OCI-LY3 (cell line): ENCODE data around the gene HAX1.
"Not testable (repeated sequence)": the region's sequence is repeated elsewhere in the genome, so short reads cannot be mapped to it uniquely, and the experiment has no call there.

Experiments used
- H2AFZ ChIP-seq: fragments of 200-600, 300-600 bp; shearing (Covaris generic); 2 replicates; pipeline ENCODE4 v1.6.0; 2014; ENCODE audit warnings: antibody characterized with exemption, low read depth, low read length
- H3K27ac ChIP-seq: fragments of 200-600, 300-600 bp; sonication (generic); 2 replicates; pipeline ENCODE4 v1.5.1; 2014; ENCODE audit warnings: mild to moderate bottlenecking, low read length, moderate library complexity, mixed read lengths
- H3K27me3 ChIP-seq: fragments of 200-600, 300-600 bp; sonication (generic); 2 replicates; pipeline ENCODE4 v1.6.1; 2014; ENCODE audit warnings: low read depth, low read length, mixed read lengths
- H3K36me3 ChIP-seq: fragments of 200-600, 300-600 bp; sonication (generic); replicated peaks from 2 replicates; pipeline ENCODE3; 2014; ENCODE audit warnings: low read depth, low read length, mixed read lengths
- H3K4me1 ChIP-seq: fragments of 300-600, 200-600 bp; sonication (generic); 2 replicates; pipeline ENCODE4 v1.6.1; 2014; ENCODE audit warnings: low read length, mixed read lengths
- H3K4me2 ChIP-seq: fragments of 200-600, 300-600 bp; sonication (generic); 2 replicates; pipeline ENCODE4 v1.6.1; 2014; ENCODE audit warnings: low read length, mixed read lengths
- H3K4me3 ChIP-seq: fragments of 300-600, 200-600 bp; sonication (generic); 2 replicates; pipeline ENCODE4 v1.5.1; 2014; ENCODE audit warnings: antibody characterized with exemption, mild to moderate bottlenecking, low read length, moderate library complexity
- H3K79me2 ChIP-seq: fragments of 300-600, 200-600 bp; shearing (Covaris generic); 2 replicates; pipeline ENCODE4 v1.6.1; 2014; ENCODE audit warnings: mild to moderate bottlenecking, low read length, mixed read lengths
- H3K9ac ChIP-seq: fragments of 300-600, 200-600 bp; shearing (Covaris generic); 2 replicates; pipeline ENCODE4 v1.6.0; 2014; ENCODE audit warnings: mild to moderate bottlenecking, low read length, moderate library complexity
- H3K9me3 ChIP-seq: fragments of 200-600, 300-600 bp; shearing (Covaris generic); 2 replicates; pipeline ENCODE4 v1.6.1; 2014; ENCODE audit warnings: low read length, mixed read lengths; ENCODE audit not compliant: insufficient read depth
- H4K20me1 ChIP-seq: fragments of 200-600, 300-600 bp; sonication (generic); 2 replicates; pipeline ENCODE4 v1.6.1; 2016; ENCODE audit warnings: low read length, mixed read lengths; ENCODE audit not compliant: insufficient read depth
- EZH2phosphoT487 ChIP-seq: fragments of 200-600 bp; shearing (Covaris generic); IDR thresholded peaks from 2 replicates; pipeline ENCODE4 v1.6.1; 2018; ENCODE audit warnings: antibody characterized with exemption, mixed run types, low read depth
- TF ChIP-seq, protein P1 (sequence below): fragments of 200-600, 300-600 bp; sonication (generic); IDR thresholded peaks from 2 replicates; pipeline ENCODE4 v1.5.1; 2014; ENCODE audit warnings: antibody characterized with exemption, low read length, low read depth

The HAX1 gene

DNA sequence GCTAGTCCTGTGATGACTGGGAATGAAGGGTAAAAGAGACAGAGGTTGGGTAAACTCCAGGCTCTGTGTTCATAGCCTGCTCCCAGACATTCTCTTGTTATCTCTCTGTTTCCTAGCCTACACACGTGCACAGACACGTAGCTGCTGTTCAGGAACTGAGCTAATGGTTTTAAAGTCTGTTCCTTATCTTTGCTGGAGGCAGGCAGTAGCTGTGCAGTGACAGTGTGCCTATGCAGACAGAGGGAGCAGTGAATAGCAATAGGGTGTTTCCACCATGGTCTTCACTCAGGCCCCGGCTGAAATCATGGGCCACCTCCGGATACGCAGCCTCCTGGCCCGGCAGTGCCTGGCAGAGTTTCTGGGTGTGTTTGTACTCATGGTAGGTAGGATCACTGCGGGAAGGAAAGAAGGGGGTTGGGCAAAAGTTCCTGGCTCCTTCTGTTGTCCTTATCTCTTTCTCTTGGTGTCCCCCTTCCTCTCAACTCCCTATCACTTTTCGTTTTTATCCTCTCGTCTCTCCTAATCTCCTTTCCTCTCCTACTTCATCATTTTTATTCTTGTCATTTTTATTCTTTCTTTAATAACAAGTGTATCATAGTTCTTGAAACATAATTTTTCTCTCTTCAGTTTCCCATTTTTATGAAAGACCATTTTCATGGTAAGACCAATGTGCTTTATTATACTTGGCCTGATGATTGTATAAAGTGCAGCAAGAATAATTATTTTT, 48.6 kb downstream of the HAX1 start, which contains the start of gene AQP10:
AQP10 (plus strand) TSS at position 212 of the 727 bp plus-strand sequence; CDS start at position 275, 63 bp downstream.
- H3K9me3 ChIP-seq: peaks cover 19% of the 10 kb centered on the region
- no peak within 1 kb of the TSS for H3K4me2 ChIP-seq
- peaks cover 5% of the 10 kb centered on the region for H3K4me1 ChIP-seq
- H3K4me3 ChIP-seq: no peak within 1 kb of the TSS
- H2AFZ ChIP-seq: no peak within 1 kb of the TSS
- H3K9ac ChIP-seq: no peak within 1 kb of the TSS
- H4K20me1 ChIP-seq: no peaks in the 10 kb centered on the region
- TF ChIP-seq, protein P1, sequence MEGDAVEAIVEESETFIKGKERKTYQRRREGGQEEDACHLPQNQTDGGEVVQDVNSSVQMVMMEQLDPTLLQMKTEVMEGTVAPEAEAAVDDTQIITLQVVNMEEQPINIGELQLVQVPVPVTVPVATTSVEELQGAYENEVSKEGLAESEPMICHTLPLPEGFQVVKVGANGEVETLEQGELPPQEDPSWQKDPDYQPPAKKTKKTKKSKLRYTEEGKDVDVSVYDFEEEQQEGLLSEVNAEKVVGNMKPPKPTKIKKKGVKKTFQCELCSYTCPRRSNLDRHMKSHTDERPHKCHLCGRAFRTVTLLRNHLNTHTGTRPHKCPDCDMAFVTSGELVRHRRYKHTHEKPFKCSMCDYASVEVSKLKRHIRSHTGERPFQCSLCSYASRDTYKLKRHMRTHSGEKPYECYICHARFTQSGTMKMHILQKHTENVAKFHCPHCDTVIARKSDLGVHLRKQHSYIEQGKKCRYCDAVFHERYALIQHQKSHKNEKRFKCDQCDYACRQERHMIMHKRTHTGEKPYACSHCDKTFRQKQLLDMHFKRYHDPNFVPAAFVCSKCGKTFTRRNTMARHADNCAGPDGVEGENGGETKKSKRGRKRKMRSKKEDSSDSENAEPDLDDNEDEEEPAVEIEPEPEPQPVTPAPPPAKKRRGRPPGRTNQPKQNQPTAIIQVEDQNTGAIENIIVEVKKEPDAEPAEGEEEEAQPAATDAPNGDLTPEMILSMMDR: no peak
- no peak for TF ChIP-seq EZH2phosphoT487
- H3K27ac ChIP-seq: no peak within 1 kb of the TSS
- no peaks in the 10 kb centered on the region for H3K36me3 ChIP-seq
- H3K27me3 ChIP-seq: peaks cover 22% of the 10 kb centered on the region
- H3K79me2 ChIP-seq: peaks cover 6% of the 10 kb centered on the region

DNA sequence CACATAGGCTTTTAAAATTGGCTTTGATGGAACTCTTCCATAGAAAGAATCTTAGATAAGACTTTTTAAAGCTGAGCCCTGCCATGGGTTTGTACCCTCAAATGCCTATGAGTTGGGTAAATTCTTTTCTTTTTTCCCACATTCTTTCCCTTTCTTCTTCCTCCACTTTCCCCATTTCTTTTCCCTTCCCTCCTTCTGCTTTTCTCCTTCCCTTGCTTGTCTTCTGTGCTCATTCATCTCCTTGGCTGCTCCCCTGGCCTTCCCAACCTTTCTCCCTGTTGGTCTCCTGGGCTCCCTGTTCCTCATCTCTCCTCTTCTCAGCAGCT, 49.1 kb downstream of the HAX1 start:
- H3K4me2 ChIP-seq, H3K4me3 ChIP-seq, H3K4me1 ChIP-seq, H3K27ac ChIP-seq, H3K36me3 ChIP-seq, H4K20me1 ChIP-seq, H3K9ac ChIP-seq, H2AFZ ChIP-seq: not testable (repeated sequence)
- Histone ChIP-seq H3K9me3 (peaks cover 13% of the 10 kb centered on the region), H3K79me2 (peaks cover 11% of the 10 kb centered on the region), H3K27me3 (peaks cover 22% of the 10 kb centered on the region)

DNA sequence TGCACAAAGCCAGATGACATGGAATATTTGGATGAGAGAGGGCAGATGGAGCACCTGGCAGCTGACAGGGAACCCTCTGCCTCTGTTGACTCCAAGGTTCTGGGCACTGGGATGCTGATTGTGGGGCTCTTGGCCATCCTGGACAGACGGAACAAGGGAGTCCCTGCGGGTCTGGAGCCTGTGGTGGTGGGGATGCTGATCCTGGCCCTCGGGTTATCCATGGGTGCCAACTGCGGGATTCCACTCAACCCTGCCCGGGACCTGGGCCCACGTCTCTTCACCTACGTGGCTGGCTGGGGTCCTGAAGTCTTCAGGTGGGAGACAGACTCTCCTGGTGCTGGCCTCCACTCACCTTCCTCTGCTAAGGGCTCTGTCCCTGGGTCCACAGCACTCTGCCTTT, 51.1 kb downstream of the HAX1 start:
- H2AFZ ChIP-seq: no peak overlapping the region
- no peak overlapping the region for H3K27ac ChIP-seq
- H3K4me2 ChIP-seq: no peak overlapping the region
- H3K4me3 ChIP-seq: no peak overlapping the region
- H3K79me2 ChIP-seq: peaks cover 24% of the 10 kb centered on the region
- peaks cover 26% of the 10 kb centered on the region for H3K4me1 ChIP-seq
- no peak overlapping the region for H3K9ac ChIP-seq
- peaks cover 18% of the 10 kb centered on the region for H3K27me3 ChIP-seq
- no peaks in the 10 kb centered on the region for H3K9me3 ChIP-seq
- no peaks in the 10 kb centered on the region for H3K36me3 ChIP-seq
- no peak for TF ChIP-seq EZH2phosphoT487
- TF ChIP-seq, protein P1: no peak
- H4K20me1 ChIP-seq: peaks cover 11% of the 10 kb centered on the region; the same call in 1 of the 2 replicates

DNA sequence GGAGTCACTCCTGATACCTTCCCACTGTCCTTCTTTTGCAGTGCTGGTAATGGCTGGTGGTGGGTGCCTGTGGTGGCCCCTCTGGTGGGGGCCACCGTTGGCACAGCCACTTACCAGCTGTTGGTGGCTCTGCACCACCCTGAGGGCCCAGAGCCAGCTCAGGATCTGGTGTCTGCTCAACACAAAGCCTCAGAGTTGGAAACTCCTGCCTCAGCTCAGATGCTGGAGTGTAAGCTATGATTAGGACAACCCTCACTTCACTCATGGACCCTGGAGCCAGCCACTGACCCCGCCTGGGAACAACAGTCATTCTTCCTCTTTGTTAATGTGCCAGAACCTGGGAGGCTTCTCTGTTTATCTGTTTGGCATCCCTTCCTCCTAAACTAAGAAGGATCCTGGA, 51.8 kb downstream of the HAX1 start:
- Histone ChIP-seq H3K4me3 (peak overlapping the region; percentile 83), H3K4me1 (peaks cover 32% of the 10 kb centered on the region), H3K27ac (no peak overlapping the region), H3K9ac (peak overlapping the region; percentile 80; the same call in 1 of the 2 replicates), H3K4me2 (peak overlapping the region; percentile 71), H3K27me3 (peaks cover 18% of the 10 kb centered on the region), H3K79me2 (peaks cover 24% of the 10 kb centered on the region), H4K20me1 (peaks cover 16% of the 10 kb centered on the region; the same call in 1 of the 2 replicates), H3K36me3 (no peaks in the 10 kb centered on the region), H2AFZ (peak overlapping the region; percentile 73), H3K9me3 (no peaks in the 10 kb centered on the region)
- TF ChIP-seq EZH2phosphoT487: no peak
- TF ChIP-seq, protein P1: no peak
